Trophoblast cell (in vitro differentiated cells and primary cell): ENCODE results near the gene CPM.

Source experiments
- DNase-seq, 2 donors: peaks; one replicate each; pipeline ENCODE4 v3.0.0-alpha.2; 2016
- H2AFZ ChIP-seq: 2 replicates; pipeline ENCODE4 v1.6.1; 2013; ENCODE audit warnings: low read length, moderate library complexity, mild to moderate bottlenecking; ENCODE audit not compliant: insufficient read depth, poor library complexity
- H2AK5ac ChIP-seq: 2 replicates; pipeline ENCODE4 v1.6.1; 2013; ENCODE audit warnings: mild to moderate bottlenecking, low read length
- H2BK120ac ChIP-seq: 2 replicates; pipeline ENCODE4 v1.6.1; 2013; ENCODE audit warnings: low read length, mild to moderate bottlenecking, moderate library complexity; ENCODE audit not compliant: insufficient read depth, poor library complexity
- H2BK12ac ChIP-seq: 2 replicates; pipeline ENCODE4 v1.6.1; 2013; ENCODE audit warnings: mild to moderate bottlenecking, low read length, moderate library complexity
- H2BK5ac ChIP-seq: 2 replicates; pipeline ENCODE4 v1.6.1; 2013; ENCODE audit warnings: low read length, low read depth, moderate library complexity, mild to moderate bottlenecking; ENCODE audit not compliant: poor library complexity
- H3K14ac ChIP-seq: 2 replicates; pipeline ENCODE4 v1.6.1; 2013; ENCODE audit warnings: mild to moderate bottlenecking, low read length
- H3K18ac ChIP-seq: 2 replicates; pipeline ENCODE4 v1.6.1; 2013; ENCODE audit warnings: mild to moderate bottlenecking, low read length
- H3K23ac ChIP-seq: 2 replicates; pipeline ENCODE4 v1.6.1; 2013; ENCODE audit warnings: low read length
- H3K27ac ChIP-seq: 2 replicates; pipeline ENCODE4 v1.5.1; 2013; ENCODE audit warnings: low read depth, mild to moderate bottlenecking, inconsistent platforms, low read length, moderate library complexity
- H3K27me3 ChIP-seq: 2 replicates; pipeline ENCODE4 v1.6.1; 2013; ENCODE audit warnings: inconsistent platforms, mild to moderate bottlenecking, low read length, moderate library complexity; ENCODE audit not compliant: insufficient read depth
- H3K36me3 ChIP-seq, 2 experiments: 1 replicate in 1 of 2; 2 replicates in 1 of 2; pipeline ENCODE4 v1.6.1; 2013; ENCODE audit warnings: low read length in 2 of 2, mild to moderate bottlenecking in 2 of 2, moderate library complexity in 1 of 2; ENCODE audit not compliant: insufficient read depth in 2 of 2, control insufficient read depth in 1 of 2
- H3K4ac ChIP-seq: 2 replicates; pipeline ENCODE4 v1.6.1; 2013; ENCODE audit warnings: low read depth, mild to moderate bottlenecking, low read length, moderate library complexity
- H3K4me1 ChIP-seq, 2 experiments: 1 replicate in 1 of 2; 2 replicates in 1 of 2; pipeline ENCODE4 v1.6.1; 2013; ENCODE audit warnings: low read length in 2 of 2, mild to moderate bottlenecking in 2 of 2, moderate library complexity in 1 of 2; ENCODE audit not compliant: insufficient read depth in 2 of 2, control insufficient read depth in 1 of 2
- H3K4me2 ChIP-seq: 2 replicates; pipeline ENCODE4 v1.6.1; 2013; ENCODE audit warnings: inconsistent platforms, mild to moderate bottlenecking, low read length, moderate library complexity
- H3K4me3 ChIP-seq: 2 replicates; pipeline ENCODE4 v1.5.1; 2013; ENCODE audit warnings: mild to moderate bottlenecking, low read depth, low read length, inconsistent platforms
- H3K79me1 ChIP-seq: one replicate; pipeline ENCODE4 v1.6.1; 2013; ENCODE audit warnings: low read length
- H3K79me2 ChIP-seq: 2 replicates; pipeline ENCODE4 v1.6.1; 2013; ENCODE audit warnings: low read length, mild to moderate bottlenecking; ENCODE audit not compliant: control insufficient read depth, insufficient read depth, poor library complexity
- H3K9ac ChIP-seq: 2 replicates; pipeline ENCODE4 v1.6.1; 2013; ENCODE audit warnings: mild to moderate bottlenecking, low read length
- H3K9me3 ChIP-seq: 2 replicates; pipeline ENCODE4 v1.6.1; 2013; ENCODE audit warnings: low read depth, mild to moderate bottlenecking, control low read depth, inconsistent platforms, low read length; ENCODE audit not compliant: insufficient read depth
- H4K12ac ChIP-seq: 2 replicates; pipeline ENCODE4 v1.6.1; 2013; ENCODE audit warnings: low read depth, mild to moderate bottlenecking, low read length, moderate library complexity
- H4K8ac ChIP-seq: 2 replicates; pipeline ENCODE4 v1.6.1; 2013; ENCODE audit warnings: low read depth, mild to moderate bottlenecking, low read length, moderate library complexity
- H4K91ac ChIP-seq: one replicate; pipeline ENCODE4 v1.6.1; 2013; ENCODE audit warnings: low read depth, mild to moderate bottlenecking, low read length, moderate library complexity
- WGBS: extraction: QIAGEN DNeasy Blood & Tissue Kit; methylation state at CpG from one replicate; pipeline ENCODE4 v1.1.7; 2013; ENCODE audit warnings: missing lambda C conversion rate; ENCODE audit not compliant: insufficient read length, insufficient coverage; ENCODE audit errors: extremely low coverage; 5-methylcytosine and 5-hydroxymethylcytosine counted together

The CPM gene

GRCh38 chr12:68867606-68868005, 65.4 kb downstream of the CPM start:
- no peak overlapping the region for H2BK120ac ChIP-seq
- H2AFZ ChIP-seq: no peak overlapping the region
- no peak overlapping the region for H3K18ac ChIP-seq
- no peak overlapping the region for H4K12ac ChIP-seq
- no peaks in the 10 kb centered on the region for H3K79me1 ChIP-seq
- no peak overlapping the region for H3K4ac ChIP-seq
- no peak overlapping the region for H3K27ac ChIP-seq
- H4K8ac ChIP-seq: no peak overlapping the region
- no peak overlapping the region for H3K14ac ChIP-seq
- DNase-seq: no peak
- no peaks in the 10 kb centered on the region for H3K27me3 ChIP-seq
- no peak overlapping the region for H2BK12ac ChIP-seq
- H3K4me1 ChIP-seq: peaks cover 4 to 6% of the 10 kb centered on the region in 2 experiments
- H3K4me3 ChIP-seq: no peak overlapping the region
- no peak overlapping the region for H2BK5ac ChIP-seq
- H2AK5ac ChIP-seq: no peak overlapping the region
- no peaks in the 10 kb centered on the region for H3K79me2 ChIP-seq
- no peaks in the 10 kb centered on the region for H3K36me3 ChIP-seq
- H4K91ac ChIP-seq: no peak overlapping the region
- no peak overlapping the region for H3K23ac ChIP-seq
- no CpG with 5 or more reads among the region's 5 CpGs for WGBS
- no peaks in the 10 kb centered on the region for H3K9me3 ChIP-seq
- no peak overlapping the region for H3K4me2 ChIP-seq
- no peak overlapping the region for H3K9ac ChIP-seq

- H3K79me2 ChIP-seq: no peaks in the 10 kb centered on the region
- H2BK12ac ChIP-seq: no peak overlapping the region
- no peaks in the 10 kb centered on the region for H3K27me3 ChIP-seq
- H2BK120ac ChIP-seq: no peak overlapping the region
- H3K23ac ChIP-seq: no peak overlapping the region
- H4K91ac ChIP-seq: no peak overlapping the region
- no peak overlapping the region for H2AFZ ChIP-seq
- H3K9ac ChIP-seq: no peak overlapping the region
- H3K18ac ChIP-seq: no peak overlapping the region
- H3K36me3 ChIP-seq: no peaks in the 10 kb centered on the region
- WGBS: no CpG with 5 or more reads among the region's 6 CpGs
- no peak overlapping the region for H3K4ac ChIP-seq
- DNase-seq: peak; percentile 56 to 68
- no peak overlapping the region for H3K4me3 ChIP-seq
- no peak overlapping the region for H4K8ac ChIP-seq
- no peak overlapping the region for H3K27ac ChIP-seq
- no peaks in the 10 kb centered on the region for H3K79me1 ChIP-seq
- no peak overlapping the region for H3K14ac ChIP-seq
- H4K12ac ChIP-seq: no peak overlapping the region
- no peak overlapping the region for H2BK5ac ChIP-seq
- no peak overlapping the region for H3K4me2 ChIP-seq
- H2AK5ac ChIP-seq: no peak overlapping the region
- H3K4me1 ChIP-seq: peaks cover 4 to 6% of the 10 kb centered on the region in 2 experiments
- H3K9me3 ChIP-seq: no peaks in the 10 kb centered on the region
Observed at GRCh38 chr12:68866950-68867349, 66.0 kb downstream of the CPM start.

GRCh38 chr12:68865399-68866164, 67.4 kb downstream of the CPM start:
- Histone ChIP-seq H3K18ac (no peak overlapping the region), H4K91ac (no peak overlapping the region), H3K9ac (no peak overlapping the region), H2AFZ (no peak overlapping the region), H4K8ac (no peak overlapping the region), H3K4me3 (no peak overlapping the region), H2AK5ac (no peak overlapping the region), H3K27me3 (no peaks in the 10 kb centered on the region), H3K14ac (no peak overlapping the region), H2BK120ac (no peak overlapping the region), H3K79me1 (no peaks in the 10 kb centered on the region), H2BK5ac (no peak overlapping the region), H3K27ac (no peak overlapping the region), H4K12ac (no peak overlapping the region), H3K23ac (no peak overlapping the region), H3K79me2 (no peaks in the 10 kb centered on the region), H3K4me2 (no peak overlapping the region), H2BK12ac (no peak overlapping the region), H3K36me3 (no peaks in the 10 kb centered on the region), H3K4ac (no peak overlapping the region), H3K9me3 (no peaks in the 10 kb centered on the region), H3K4me1 (peaks cover 4 to 6% of the 10 kb centered on the region in 2 experiments)
- whole genome bisulfite sequencing: no CpG with 5 or more reads among the region's 9 CpGs
- peak in 1 of 2 donors; percentile 38 for DNase-seq

- no peak overlapping the region for H4K8ac ChIP-seq
- no CpG with 5 or more reads among the region's 3 CpGs for WGBS
- H2AK5ac ChIP-seq: no peak overlapping the region
- no peak overlapping the region for H3K27ac ChIP-seq
- H3K79me1 ChIP-seq: no peaks in the 10 kb centered on the region
- H3K4me2 ChIP-seq: no peak overlapping the region
- H3K79me2 ChIP-seq: no peaks in the 10 kb centered on the region
- H2AFZ ChIP-seq: no peak overlapping the region
- no peak for DNase-seq
- no peak overlapping the region for H3K9ac ChIP-seq
- no peak overlapping the region for H2BK120ac ChIP-seq
- H3K14ac ChIP-seq: no peak overlapping the region
- H4K91ac ChIP-seq: no peak overlapping the region
- H3K4ac ChIP-seq: no peak overlapping the region
- H3K18ac ChIP-seq: no peak overlapping the region
- no peak overlapping the region for H2BK5ac ChIP-seq
- H3K4me3 ChIP-seq: no peak overlapping the region
- peaks cover 4 to 6% of the 10 kb centered on the region in 2 experiments for H3K4me1 ChIP-seq
- no peak overlapping the region for H4K12ac ChIP-seq
- no peaks in the 10 kb centered on the region for H3K27me3 ChIP-seq
- no peak overlapping the region for H3K23ac ChIP-seq
- no peak overlapping the region for H2BK12ac ChIP-seq
- no peaks in the 10 kb centered on the region for H3K9me3 ChIP-seq
- no peaks in the 10 kb centered on the region for H3K36me3 ChIP-seq
Observed at GRCh38 chr12:68864604-68865003, 68.4 kb downstream of the CPM start.
